Measurements from ENCODE around the gene GLB1L2.

The GLB1L2 gene

DNA sequence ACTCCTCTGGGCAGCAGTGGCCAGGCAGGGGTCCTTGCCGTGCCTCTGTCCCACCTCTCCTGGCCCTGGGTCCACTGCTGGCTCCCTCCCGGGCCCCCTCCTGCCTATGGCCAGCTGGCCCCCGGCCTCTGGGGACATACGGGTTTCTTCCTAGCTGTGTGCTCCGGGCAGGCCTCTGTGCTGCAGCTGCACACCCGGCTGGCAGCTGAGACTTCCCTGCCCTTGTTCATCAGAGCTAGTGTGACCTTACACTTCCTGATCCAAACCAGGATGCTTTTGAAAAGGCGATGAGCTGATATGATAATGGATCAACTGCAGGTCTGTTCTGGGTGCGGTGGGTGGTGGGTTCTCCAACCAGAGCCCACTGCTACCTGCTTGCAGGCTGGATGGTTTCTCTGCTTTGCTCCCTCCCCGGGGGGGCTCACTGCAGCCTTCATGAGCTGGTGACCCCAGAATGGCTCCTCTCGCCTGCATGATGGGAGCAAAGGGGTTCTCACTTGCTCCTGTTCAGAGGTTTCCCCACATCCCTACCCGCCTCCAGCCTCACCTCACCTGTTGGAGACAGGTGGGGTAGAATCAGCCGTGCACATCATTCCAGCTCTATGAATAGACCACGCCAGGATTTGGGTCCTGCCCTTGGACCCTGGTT lies 67.0 kb downstream of the GLB1L2 start:
- no peak overlapping the region for H3K27ac ChIP-seq
- DNase-seq (ENCODE audit: low read depth, low spot score) = no peak

DNA sequence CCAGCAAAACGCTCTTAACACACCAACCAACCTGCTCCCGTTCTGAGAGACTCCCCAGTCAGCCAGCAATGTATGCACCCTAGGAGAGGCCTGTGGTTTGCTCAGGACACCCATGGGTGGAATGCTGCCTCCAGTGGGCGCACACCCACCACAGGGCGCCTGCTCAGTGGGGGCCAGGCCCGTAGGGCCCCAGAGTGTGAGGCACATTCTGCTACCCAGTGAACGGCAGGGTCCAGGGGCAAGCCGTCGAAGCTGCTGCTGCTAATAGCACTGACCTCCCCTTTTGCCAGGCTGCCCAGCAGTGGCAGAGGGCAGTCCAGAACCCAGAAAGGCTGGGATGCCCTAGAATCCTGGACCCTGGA lies 67.5 kb downstream of the GLB1L2 start:
- DNase-seq (ENCODE audit: low read depth, low spot score) = no peak
- H3K27ac ChIP-seq = no peak overlapping the region

DNA sequence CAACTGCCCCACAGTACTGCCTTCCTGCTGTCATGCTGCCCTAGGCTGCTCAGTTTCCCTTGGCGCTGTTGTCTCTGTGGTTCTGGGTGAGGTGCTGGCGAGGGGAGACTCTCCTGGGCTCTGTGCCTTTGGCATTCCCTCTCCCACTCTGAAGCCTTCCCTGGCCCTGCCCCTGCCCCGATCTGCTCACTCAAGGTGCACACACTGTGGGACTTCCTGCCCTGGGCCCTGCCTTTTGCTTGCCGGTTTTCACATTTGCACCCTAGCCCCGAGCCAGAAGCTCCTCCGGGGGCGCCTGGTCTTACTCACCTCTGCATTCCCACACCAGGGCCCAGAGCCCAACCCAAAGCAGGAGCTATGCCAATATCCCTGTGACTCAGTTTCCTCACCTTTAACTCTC lies 68.2 kb downstream of the GLB1L2 start:
- H3K27ac ChIP-seq = no peak overlapping the region
- no peak for DNase-seq (ENCODE audit: low read depth, low spot score)

DNA sequence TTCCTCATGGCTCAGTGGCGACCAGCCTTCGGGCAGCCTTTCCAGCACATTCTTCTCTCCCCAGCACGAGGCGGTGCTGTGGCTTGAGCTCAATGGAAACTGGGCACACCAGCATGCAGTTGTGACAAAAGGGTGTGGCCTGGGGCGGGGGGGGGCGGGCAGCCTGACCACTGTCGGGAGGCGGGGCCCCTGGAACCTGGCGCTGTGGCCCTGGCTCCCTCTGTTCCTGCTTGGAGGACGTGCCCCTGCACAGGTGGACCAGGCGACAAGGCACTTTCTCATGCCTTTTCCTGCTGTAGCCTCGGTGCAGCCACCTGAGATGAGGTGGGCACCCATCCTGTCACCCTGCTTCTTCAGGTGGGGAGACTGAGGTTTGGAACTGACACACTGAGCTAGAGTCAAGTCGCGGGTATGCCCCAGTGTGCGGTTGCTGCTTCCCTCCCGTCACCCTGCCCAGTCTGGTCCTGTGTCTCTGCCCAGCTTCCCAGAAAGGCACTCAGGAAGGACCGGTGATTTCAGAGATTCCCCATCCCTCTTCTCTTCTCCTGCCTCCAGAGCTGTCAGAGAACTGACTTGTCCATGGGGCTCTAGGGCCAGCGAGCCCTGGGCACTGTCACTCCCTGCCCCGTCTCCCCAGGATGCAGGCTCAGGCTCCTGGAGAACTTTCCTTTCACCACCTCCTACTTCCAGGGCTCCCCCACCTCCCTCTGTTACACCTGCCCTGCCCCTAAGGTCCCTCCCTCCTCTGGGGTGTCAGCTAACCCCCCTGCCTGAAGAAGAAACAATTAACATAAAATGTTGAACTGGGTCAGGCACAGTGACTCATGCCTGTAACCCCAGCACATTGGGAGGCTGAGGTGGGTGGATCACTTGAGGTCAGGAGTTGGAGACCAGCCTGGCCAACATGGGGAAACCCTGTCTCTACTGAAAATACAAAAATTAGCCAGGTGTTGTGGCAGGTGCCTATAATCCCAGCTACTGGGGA lies 70.3 kb downstream of the GLB1L2 start:
- DNase-seq (ENCODE audit: low read depth, low spot score) = no peak
- no peak overlapping the region for H3K27ac ChIP-seq

DNA sequence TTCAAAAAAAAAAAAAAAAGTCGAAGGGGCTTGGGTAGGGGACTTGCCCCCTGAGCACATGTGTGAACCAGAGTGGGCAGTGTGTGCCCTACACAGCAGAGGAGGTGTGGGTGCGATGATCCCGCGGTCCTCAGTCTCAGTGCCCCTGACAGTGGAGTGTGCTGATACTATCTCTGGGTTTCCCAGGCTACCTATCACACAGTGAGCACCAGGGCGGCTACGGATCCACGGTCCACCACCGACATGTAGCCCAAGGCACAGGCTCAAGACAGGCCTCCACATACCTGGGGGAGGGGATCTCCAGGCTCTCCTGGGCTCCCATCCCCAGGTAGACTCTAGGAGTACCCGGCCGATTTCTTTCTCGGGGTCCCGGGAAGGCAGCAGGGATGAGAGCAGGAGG lies 71.1 kb downstream of the GLB1L2 start:
- DNase-seq (ENCODE audit: low read depth, low spot score) = no peak
- no peak overlapping the region for H3K27ac ChIP-seq

DNA sequence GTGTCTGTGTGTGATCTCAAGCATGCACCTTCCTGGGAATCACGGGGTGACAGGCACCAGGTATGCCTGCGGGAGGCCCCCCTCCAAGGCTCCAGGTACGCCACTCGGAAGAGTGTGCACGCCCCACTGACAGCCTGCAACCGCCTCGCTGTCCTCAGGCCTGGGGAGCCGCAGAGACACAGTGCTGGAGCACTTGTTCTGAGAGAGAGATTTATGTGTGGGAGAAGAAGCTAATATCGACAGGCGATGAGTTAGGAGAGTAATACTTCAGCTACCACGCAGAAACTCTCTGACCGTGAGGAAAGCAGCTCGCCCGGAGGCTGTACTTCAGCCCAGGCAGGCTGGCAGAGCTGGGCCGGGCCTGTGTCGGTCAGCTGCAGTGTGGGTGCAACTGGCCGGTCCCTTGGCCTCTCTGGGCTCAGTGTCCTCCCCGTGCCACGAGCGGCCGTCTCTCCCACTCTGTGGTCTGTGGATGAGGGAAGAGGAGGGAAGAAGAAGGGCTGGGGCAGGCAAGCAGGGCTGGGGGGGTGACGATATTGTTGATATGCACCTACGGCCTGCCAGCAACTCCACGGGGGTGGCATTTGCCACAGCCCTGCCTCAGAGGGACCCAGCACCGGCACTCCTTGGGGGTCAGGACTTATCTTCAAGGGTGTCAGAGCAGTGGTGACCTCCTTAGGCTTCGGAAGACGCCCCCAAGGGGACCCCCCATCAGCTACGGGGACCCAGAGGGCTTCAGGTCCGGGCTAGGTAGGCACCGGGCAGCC lies 73.0 kb downstream of the GLB1L2 start:
- no peak for DNase-seq (ENCODE audit: low read depth, low spot score)

DNA sequence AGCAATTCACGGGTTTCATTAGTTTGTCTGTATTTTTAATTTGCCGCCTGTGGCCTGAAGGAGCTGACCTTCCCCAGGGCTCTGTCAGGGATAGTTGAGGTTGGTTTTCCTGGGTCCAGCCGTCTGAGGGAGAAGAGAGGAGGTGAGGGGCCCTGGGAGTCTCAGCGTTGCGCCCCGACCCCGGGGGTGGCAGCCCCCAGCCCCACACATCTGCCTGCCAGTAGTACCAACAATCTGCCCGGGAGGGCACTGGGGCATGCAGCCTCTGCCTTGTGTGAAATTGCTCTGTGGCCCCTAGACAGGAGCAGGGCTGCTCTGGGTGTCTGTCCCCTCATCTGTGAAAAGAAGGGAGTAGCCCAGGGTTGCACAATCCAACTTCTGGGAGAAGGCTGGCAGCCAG lies 73.6 kb downstream of the GLB1L2 start:
- no peak overlapping the region for H3K27ac ChIP-seq
- no peak for DNase-seq (ENCODE audit: low read depth, low spot score)

More for the DNA sequence above, 73.0 kb downstream of the GLB1L2 start:
- no peak overlapping the region for H3K27ac ChIP-seq

DNA sequence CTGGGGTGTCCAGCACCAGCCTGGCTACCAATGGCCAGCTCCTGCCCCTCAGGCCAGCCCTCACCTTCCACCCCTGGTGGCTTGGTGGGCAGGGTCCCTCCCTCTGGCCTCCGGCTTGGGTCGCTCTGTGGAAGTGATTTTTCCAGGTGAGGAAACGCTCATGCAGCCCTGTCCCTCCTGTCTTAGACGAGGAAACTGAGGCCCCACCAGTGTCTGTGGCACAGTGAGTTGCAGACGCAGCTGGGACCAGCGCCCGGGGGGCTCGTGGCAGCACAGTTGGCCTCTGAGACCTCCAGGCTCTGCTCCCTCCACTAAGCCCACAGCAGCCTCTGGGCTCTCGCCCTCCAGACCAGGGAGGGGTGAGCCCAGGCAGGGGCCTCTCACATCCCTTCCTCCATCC lies 74.1 kb downstream of the GLB1L2 start:
- no peak overlapping the region for H3K27ac ChIP-seq
- DNase-seq (ENCODE audit: low read depth, low spot score) = no peak

DNA sequence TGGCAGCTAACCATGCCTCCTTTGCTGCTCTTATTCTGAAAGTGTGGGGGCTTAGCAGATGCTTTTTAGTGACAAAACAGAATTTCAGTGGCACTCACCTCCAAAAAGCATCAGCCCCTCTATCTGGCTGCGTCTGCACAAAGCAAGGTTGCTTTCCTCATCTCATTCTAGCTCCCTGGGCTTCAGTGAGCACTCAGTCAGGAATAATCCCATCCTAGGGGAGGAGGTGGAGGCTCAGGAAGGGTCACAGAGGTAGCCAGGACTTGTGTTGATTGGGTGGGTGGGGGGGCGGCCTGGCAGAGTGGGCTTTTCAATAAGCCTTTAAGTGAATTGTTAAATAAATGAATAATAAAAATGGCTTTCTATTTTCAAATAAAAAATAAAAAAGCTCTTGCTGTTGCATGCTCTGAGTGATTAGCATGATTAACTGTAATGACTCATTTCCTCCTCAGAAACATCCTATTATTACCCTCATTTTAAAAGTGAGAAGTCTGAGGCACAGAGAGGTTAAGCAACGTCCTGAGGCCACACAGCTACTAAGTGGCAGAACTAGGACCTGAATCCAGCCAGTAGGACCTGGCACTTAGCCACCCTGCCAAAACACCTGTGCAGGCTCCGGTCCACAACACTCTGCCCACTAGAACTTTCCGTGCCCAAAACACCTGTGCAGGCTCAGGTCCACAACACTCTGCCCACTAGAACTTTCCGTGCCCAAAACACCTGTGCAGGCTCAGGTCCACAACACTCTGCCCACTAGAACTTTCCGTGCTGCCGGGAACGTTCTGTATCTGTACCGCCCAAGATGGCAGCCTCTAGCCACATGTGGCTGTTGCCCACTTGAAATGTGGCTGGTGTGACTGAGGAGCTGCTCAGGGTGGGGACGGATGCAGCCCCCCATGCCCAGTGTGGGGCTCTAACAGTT lies 74.7 kb downstream of the GLB1L2 start:
- H3K27ac ChIP-seq = no peak overlapping the region
- no peak for DNase-seq (ENCODE audit: low read depth, low spot score)

DNA sequence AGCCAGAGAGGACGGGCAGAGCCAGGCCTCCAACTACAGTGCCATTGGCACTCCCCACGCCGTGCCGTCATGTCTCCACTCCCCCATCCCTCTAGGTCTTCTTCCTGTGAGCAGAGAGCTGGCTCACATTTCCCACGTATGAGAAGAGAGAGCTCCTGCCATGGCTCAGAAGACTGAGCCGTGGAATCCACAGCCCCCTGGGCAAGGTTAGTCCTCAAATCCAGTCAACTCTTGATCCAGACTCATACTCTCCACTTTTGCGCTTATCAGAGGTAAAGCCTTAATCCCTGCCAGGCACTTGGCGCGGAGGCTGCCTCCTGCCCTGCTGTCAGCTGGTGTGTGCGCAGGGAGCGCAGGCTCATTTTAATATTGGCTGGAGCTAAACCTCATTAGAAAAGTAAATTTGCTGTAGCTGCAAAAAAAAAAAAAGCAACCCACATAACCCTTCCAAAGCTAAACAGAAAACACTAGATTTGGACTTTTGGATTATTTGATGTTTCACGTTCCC lies 75.6 kb downstream of the GLB1L2 start:
- no peak overlapping the region for H3K27ac ChIP-seq
- no peak for DNase-seq (ENCODE audit: low read depth, low spot score)

DNA sequence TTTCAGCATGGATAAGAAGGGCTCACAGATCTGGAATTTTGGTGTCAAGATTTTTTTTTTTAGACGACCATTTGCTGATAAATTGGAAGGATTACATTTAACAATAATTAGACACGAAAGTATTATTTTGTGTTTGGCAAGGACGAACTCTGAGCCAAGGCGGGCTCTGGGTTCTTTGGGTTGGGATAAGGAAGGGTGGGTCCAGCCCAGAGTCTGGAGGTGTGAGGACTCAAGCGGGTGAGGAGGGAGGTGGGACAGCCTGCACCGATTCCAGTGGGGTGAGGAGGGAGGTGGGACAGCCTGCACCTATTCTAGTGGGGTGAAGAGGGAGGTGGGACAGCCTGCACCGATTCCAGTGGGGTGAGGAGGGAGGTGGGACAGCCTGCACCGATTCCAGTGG lies 76.1 kb downstream of the GLB1L2 start:
- no peak overlapping the region for H3K27ac ChIP-seq
- no peak for DNase-seq (ENCODE audit: low read depth, low spot score)

DNA sequence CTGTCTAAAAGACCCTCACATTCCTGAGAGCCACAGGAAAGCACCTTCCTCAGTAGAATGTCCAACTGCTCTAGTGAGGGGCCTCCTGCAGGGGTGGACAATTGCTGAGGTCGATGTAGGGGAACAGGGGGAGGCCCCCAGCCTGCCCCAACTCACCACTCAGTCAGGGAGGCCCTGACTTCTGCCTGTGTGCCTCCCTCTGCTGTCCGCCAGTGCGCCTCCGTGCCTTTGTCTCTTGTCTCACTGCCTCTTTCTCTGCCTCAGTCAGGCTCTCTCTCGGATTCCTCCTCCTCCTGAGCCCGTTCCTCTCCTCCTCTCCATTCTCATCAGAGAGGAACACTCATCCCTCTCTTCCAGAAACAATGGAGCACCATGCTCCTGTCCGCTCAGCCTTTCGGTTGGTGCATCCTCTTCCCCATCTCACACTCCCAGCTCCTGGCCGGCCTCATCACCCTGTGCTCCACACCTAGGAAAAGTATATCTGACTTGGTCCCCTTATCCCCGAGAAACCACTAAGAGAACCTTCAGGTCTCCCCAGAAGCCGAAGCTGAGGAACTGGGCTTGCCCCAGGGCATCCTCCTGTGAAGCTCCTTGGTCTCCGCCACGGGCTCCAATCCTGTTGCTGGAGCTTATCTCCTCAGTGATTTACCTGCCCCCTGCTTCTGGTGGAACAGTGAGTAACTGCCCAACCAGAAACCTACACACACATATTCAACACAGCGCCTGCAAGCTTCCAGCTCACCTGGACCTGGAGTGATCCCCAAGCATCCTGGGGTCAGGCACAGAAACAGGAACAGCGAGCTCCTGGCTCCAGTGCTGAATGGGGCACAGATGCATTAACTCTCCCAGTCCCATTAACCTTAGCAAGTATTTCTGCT lies 78.0 kb downstream of the GLB1L2 start:
- H3K27ac ChIP-seq = no peak overlapping the region
- DNase-seq (ENCODE audit: low read depth, low spot score) = no peak

DNA sequence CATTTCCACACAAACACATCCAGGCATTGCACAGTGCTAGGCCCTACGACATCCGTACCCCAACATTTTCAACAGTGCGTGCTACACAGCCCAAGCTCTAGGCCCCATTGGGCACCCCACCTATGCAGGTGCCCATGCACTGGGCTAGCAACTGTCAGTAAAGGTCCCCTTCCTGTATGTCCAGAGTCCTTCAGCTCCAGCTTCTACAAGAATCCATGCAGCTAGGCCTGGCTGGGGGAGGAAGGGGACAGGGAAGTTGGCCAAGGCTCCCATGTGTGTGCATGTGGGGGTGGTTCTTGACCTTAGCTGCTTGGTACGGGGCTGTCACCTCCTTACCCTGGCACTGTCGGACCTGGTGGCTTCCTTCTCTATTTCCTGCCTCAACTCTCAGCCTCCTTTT lies 79.0 kb downstream of the GLB1L2 start:
- DNase-seq (ENCODE audit: low read depth, low spot score) = no peak
- H3K27ac ChIP-seq = no peak overlapping the region

DNA sequence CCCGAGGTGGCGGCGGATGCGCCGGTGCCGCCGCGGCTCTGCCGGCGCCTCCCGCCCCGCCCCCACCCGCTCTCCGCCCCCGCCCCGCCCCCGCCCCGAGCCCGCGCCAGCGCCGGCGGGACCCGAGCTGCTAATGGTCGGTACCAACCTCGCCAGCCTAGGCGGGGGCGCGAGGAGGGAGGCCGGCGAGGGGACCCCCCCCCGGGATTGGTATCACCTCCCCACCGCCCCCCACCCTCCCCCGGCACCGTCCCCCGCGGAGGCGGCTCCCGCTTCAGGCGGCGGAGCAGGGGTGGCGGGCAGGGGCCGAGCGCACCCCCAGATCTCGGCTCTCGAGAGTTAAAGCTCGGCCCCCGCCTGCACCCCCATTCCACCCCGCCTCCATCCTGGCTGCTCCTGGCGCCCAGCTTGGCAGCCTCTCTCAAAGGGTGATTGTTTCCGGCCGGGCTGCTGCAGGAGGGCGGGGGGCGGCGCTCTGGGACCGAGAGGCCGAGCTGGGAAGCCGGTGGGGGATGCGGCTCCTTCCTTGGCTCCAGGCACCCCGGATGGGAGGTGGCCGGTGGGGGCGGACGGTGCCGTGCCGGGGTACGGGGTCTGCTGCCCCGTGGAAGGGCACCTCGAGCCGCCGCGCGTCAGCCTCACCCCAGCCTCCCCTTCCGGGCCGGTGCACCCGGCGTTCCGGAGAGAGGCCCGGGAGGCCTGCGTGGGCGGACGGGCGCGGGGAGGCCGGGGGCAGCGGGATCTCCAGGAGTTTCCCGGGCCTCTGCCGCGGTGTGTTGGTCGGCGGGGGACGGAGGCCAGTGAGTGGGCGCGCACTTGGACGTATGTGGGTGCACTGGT lies 80.6 kb downstream of the GLB1L2 start, which contains the start of gene B3GAT1:
TSS of gene B3GAT1 (minus strand) at position 40 of the 840 bp plus-strand sequence. CDS start 24,583 bp downstream, outside the sequence.
- H3K27ac ChIP-seq = no peak within 1 kb of the TSS
- DNase-seq (ENCODE audit: low read depth, low spot score) = no peak

DNA sequence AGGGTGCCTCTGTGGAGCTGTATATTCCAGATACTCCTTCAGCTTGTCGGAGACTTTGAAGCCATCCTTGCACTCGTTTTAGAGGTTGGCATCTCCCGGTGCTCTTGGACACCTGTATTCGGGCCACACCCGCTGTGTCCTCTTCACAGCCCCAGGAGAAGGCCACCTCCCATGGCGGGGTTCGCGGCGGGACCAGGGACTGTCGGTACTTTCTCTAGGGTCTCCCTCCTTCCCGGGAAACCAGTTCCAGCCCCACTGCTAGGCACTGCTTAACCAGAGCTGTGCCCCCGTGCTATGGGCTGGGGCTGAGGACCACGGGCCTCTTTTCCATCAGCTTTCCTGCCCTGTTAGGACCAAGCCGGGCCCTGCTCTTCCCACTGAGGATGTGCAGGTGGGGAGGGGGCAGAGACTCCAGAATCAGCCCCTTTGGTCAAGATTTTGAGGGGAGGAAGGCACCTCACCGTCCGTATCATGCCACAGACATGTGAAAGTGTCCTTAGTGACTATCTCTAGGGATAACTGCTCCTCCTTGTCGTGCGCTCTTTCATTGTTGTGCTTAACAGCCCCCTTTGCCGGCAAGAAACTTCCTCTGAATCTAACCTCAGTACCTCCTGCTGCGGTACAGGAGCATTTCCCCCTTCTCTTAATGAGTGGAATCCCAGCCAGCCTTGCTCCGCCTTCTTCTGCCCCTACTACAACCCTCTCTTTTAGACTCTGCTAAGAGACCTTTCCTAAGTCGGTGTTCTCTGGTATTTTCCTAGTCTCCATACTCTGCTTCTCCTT lies 81.4 kb downstream of the GLB1L2 start:
- H3K27ac ChIP-seq = no peak overlapping the region
- DNase-seq (ENCODE audit: low read depth, low spot score) = no peak

DNA sequence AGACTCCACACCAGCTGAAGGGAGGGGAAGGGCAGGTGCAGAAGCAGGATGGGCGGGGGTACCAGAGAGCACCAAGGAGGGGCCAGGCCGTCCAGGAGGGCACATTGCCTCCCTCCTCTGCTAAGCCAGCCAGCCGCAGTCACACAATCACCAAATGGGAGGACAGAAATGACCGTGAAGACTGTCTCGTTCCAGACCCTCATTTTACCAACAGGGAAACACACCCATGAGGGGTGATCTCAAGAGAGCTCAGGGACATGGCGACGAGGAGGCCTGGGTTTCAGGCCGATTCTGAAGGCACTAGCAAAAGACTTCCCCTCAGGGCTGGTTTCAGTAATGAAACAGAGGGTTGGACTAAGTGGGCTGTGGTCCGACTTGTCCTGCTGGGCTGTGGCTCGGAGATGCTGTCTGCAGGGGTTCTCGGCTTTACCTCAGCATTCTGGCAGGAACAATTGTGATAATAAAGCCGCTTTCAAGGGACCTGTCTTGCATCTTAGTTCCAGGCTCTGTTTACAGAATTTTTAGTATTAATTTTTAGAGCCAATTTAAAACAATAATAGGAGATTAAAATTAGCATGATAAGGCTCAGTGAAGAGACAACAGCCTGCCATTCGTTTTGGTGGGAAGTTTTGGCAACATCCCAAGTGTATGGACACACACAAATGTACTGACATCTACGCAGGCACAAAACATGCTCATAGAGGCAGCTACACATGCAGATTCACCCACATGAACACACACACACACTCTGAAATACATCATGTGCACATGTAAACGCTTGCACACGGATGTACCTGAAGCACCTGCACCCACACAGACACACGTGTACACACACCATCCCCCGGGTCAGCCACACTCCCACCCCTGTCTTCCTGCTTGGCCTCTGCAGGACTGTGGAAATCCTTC lies 82.3 kb downstream of the GLB1L2 start:
- no peak overlapping the region for H3K27ac ChIP-seq
- no peak for DNase-seq (ENCODE audit: low read depth, low spot score)
